H9 (cell line): Measurements from ENCODE around the gene GPR146. TPM values are rescaled to one million over a fixed set of nuclear protein-coding genes. Genes with fewer than 3 reads are reported as not detected.

Experiments used
- DNase-seq: peaks from one replicate; pipeline ENCODE4 v3.0.0-alpha.2; 2017
- H2AFZ ChIP-seq: one replicate; pipeline ENCODE4 v1.6.1; 2013; ENCODE audit warnings: mild to moderate bottlenecking, low read length, control low read depth, moderate library complexity
- H2AK5ac ChIP-seq: 2 replicates; pipeline ENCODE4 v1.6.1; 2013; ENCODE audit warnings: low read length, control low read depth, mixed read lengths; ENCODE audit not compliant: insufficient read length
- H2BK120ac ChIP-seq: one replicate; pipeline ENCODE4 v1.6.1; 2013; ENCODE audit warnings: low read depth, mild to moderate bottlenecking, low read length, control low read depth, inconsistent platforms; ENCODE audit not compliant: poor library complexity, severe bottlenecking
- H2BK12ac ChIP-seq: 2 replicates; pipeline ENCODE4 v1.6.1; 2013; ENCODE audit warnings: low read length, control low read depth, mixed read lengths, low read depth; ENCODE audit not compliant: insufficient read length
- H2BK15ac ChIP-seq: 2 replicates; pipeline ENCODE4 v1.6.1; 2013; ENCODE audit warnings: low read depth, low read length, control low read depth
- H2BK20ac ChIP-seq: one replicate; pipeline ENCODE4 v1.6.1; 2013; ENCODE audit warnings: low read depth, mild to moderate bottlenecking, low read length, control low read depth, inconsistent platforms; ENCODE audit not compliant: poor library complexity, severe bottlenecking
- H2BK5ac ChIP-seq: 2 replicates; pipeline ENCODE4 v1.6.1; 2013; ENCODE audit warnings: low read length, control low read depth, mixed read lengths; ENCODE audit not compliant: insufficient read length
- H3K14ac ChIP-seq: 2 replicates; pipeline ENCODE4 v1.6.1; 2013; ENCODE audit warnings: low read length, control low read depth; ENCODE audit not compliant: insufficient read depth
- H3K18ac ChIP-seq: 2 replicates; pipeline ENCODE4 v1.6.1; 2013; ENCODE audit warnings: low read depth, mild to moderate bottlenecking, mixed read lengths, low read length, control low read depth; ENCODE audit not compliant: insufficient read length
- H3K23ac ChIP-seq: 2 replicates; pipeline ENCODE4 v1.6.1; 2013; ENCODE audit warnings: low read length, control low read depth, mixed read lengths, low read depth; ENCODE audit not compliant: insufficient read length
- H3K23me2 ChIP-seq: 2 replicates; pipeline ENCODE4 v1.6.1; 2013; ENCODE audit warnings: low read depth, mild to moderate bottlenecking, mixed read lengths, low read length, control low read depth; ENCODE audit not compliant: insufficient read length, poor library complexity, severe bottlenecking
- H3K27ac ChIP-seq: 2 replicates; pipeline ENCODE4 v1.5.1; 2013; ENCODE audit warnings: low read length, control low read depth, mixed read lengths, low read depth; ENCODE audit not compliant: insufficient read length
- H3K27me3 ChIP-seq: 2 replicates; pipeline ENCODE4 v1.6.1; 2013; ENCODE audit warnings: low read length, control low read depth, inconsistent platforms; ENCODE audit not compliant: insufficient read depth
- H3K4ac ChIP-seq: 2 replicates; pipeline ENCODE4 v1.6.1; 2013; ENCODE audit warnings: low read depth, mild to moderate bottlenecking, control low read depth, inconsistent platforms, low read length, moderate library complexity
- H3K4me1 ChIP-seq: 2 replicates; pipeline ENCODE4 v1.6.1; 2013; ENCODE audit warnings: low read length, control low read depth, inconsistent platforms; ENCODE audit not compliant: insufficient read depth
- H3K4me2 ChIP-seq: 2 replicates; pipeline ENCODE4 v1.6.1; 2013; ENCODE audit warnings: low read length, control low read depth, mixed read lengths; ENCODE audit not compliant: insufficient read length, insufficient read depth
- H3K56ac ChIP-seq: 2 replicates; pipeline ENCODE4 v1.6.1; 2013; ENCODE audit warnings: low read depth, mild to moderate bottlenecking, mixed read lengths, low read length, control low read depth; ENCODE audit not compliant: insufficient read length
- H3K79me1 ChIP-seq: 2 replicates; pipeline ENCODE4 v1.6.1; 2013; ENCODE audit warnings: low read depth, mild to moderate bottlenecking, moderate library complexity, low read length, control low read depth, inconsistent platforms; ENCODE audit not compliant: insufficient read depth, poor library complexity, severe bottlenecking
- H3K79me2 ChIP-seq: 2 replicates; pipeline ENCODE4 v1.6.1; 2013; ENCODE audit warnings: low read length, control low read depth, inconsistent platforms; ENCODE audit not compliant: insufficient read depth
- H3K9ac ChIP-seq: 2 replicates; pipeline ENCODE4 v1.6.1; 2013; ENCODE audit warnings: low read length, control low read depth, mixed read lengths; ENCODE audit not compliant: insufficient read length; ENCODE audit errors: extremely low read depth
- H3K9me3 ChIP-seq: one replicate; pipeline ENCODE4 v1.6.1; 2013; ENCODE audit warnings: low read depth, low read length, inconsistent platforms; ENCODE audit not compliant: control insufficient read depth
- H3T11ph ChIP-seq: one replicate; pipeline ENCODE4 v1.6.1; 2013; ENCODE audit warnings: mild to moderate bottlenecking, low read length, control low read depth, inconsistent platforms
- H4K20me1 ChIP-seq: one replicate; pipeline ENCODE4 v1.6.1; 2013; ENCODE audit not compliant: control insufficient read depth, insufficient read length, insufficient read depth
- H4K5ac ChIP-seq: 2 replicates; pipeline ENCODE4 v1.6.1; 2013; ENCODE audit warnings: low read depth, mild to moderate bottlenecking, mixed read lengths, low read length, control low read depth; ENCODE audit not compliant: insufficient read length
- H4K8ac ChIP-seq: replicated peaks from 2 replicates; pipeline ENCODE4 v1.6.1; 2013; ENCODE audit warnings: low read length, control low read depth, mixed read lengths, low read depth; ENCODE audit not compliant: insufficient read length
- H4K91ac ChIP-seq: 2 replicates; pipeline ENCODE4 v1.6.1; 2013; ENCODE audit warnings: low read depth, mild to moderate bottlenecking, moderate library complexity, mixed read lengths, low read length, control low read depth; ENCODE audit not compliant: insufficient read length
- H3K27ac Mint-ChIP-seq, 3 experiments: 2 replicates in 2 of 3; 3 replicates in 1 of 3; pipeline ENCODE4 v1.8.0; 2020 to 2021; ENCODE audit warnings: mixed read lengths in 3 of 3, mild to moderate bottlenecking in 1 of 3, moderate library complexity in 1 of 3
- H3K27me3 Mint-ChIP-seq: 2 replicates; pipeline ENCODE4 v1.8.0; 2021; ENCODE audit warnings: low read depth, mild to moderate bottlenecking, moderate library complexity, mixed read lengths
- H3K36me3 Mint-ChIP-seq, 3 experiments: 2 replicates in 2 of 3; 3 replicates in 1 of 3; pipeline ENCODE4 v1.8.0; 2020 to 2021; ENCODE audit warnings: low read depth in 3 of 3, mixed read lengths in 3 of 3; ENCODE audit not compliant: insufficient read depth in 1 of 3
- H3K4me1 Mint-ChIP-seq, 2 experiments: 2 replicates each; pipeline ENCODE4 v1.8.0; 2020; ENCODE audit warnings: mixed read lengths in 2 of 2
- H3K4me3 Mint-ChIP-seq, 2 experiments: 2 replicates in 1 of 2; 3 replicates in 1 of 2; pipeline ENCODE4 v1.8.0; 2020 to 2021; ENCODE audit warnings: mild to moderate bottlenecking in 2 of 2, mixed read lengths in 2 of 2, moderate library complexity in 1 of 2
- H3K9me3 Mint-ChIP-seq, 2 experiments: 2 replicates in 1 of 2; 3 replicates in 1 of 2; pipeline ENCODE4 v1.8.0; 2020; ENCODE audit warnings: mild to moderate bottlenecking in 2 of 2, mixed read lengths in 2 of 2, moderate library complexity in 1 of 2
- WGBS: extraction: QIAGEN DNeasy Blood & Tissue Kit; methylation state at CpG from one replicate; pipeline ENCODE4 v1.1.7; 2013; ENCODE audit warnings: missing lambda C conversion rate, low lambda C conversion rate, mixed read lengths; ENCODE audit not compliant: insufficient read length; ENCODE audit errors: extremely low coverage; 5-methylcytosine and 5-hydroxymethylcytosine counted together
- total RNA-seq: library from RNA; stranded (reverse); gene quantifications from 2 replicates; pipeline ENCODE4 v1.2.1, GENCODE V29; 2021
- TF ChIP-seq, protein P1 (sequence below): fragments of 200-600 bp; sonication (generic); conservative IDR thresholded peaks from 3 replicates; pipeline ENCODE4 v1.8.0; 2021; ENCODE audit warnings: antibody characterized with exemption, mild to moderate bottlenecking

Gene GPR146
- total RNA-seq, 1 experiment from 2014 or later: 1.4 TPM

DNA sequence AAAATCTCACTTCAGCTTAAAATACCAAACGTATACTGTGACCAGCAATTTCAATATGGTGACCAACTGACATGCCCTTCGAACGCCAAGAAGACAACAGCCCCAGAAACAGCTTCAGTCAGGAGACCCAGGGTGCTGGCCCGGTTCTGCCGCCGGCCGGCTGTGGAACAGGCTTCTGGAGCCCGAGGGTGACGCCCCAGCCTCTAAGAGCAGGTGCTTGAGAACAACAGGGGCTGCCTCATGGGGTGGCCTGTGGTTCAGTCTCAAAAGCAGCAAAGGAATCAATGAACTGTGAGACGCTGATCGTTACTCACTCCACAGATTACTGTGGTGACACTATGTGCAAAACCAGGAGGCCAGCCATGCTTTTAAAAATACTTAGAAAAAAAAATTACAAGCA is 60.8 kb downstream of the GPR146 start:
- no peak for DNase-seq
- H3K18ac ChIP-seq: no peak overlapping the region
- no peak overlapping the region for H2BK12ac ChIP-seq
- no peak overlapping the region for H2AK5ac ChIP-seq
- no peaks in the 10 kb centered on the region for H3K27me3 ChIP-seq
- no peaks in the 10 kb centered on the region for H4K20me1 ChIP-seq
- peaks cover 1% of the 10 kb centered on the region; the same call in 1 of the 2 replicates for H3K79me2 ChIP-seq
- H2AFZ ChIP-seq: no peak overlapping the region
- no peaks in the 10 kb centered on the region for H3K4me1 ChIP-seq
- no peak overlapping the region for H2BK15ac ChIP-seq
- Mint-ChIP-seq H3K36me3 (no peaks in the 10 kb centered on the region; a peak in 1 of 7 replicates), H3K27me3 (no peaks in the 10 kb centered on the region), H3K9me3 (no peaks in the 10 kb centered on the region), H3K27ac (no peak overlapping the region), H3K4me1 (no peaks in the 10 kb centered on the region), H3K4me3 (no peak overlapping the region)
- TF ChIP-seq, protein P1, sequence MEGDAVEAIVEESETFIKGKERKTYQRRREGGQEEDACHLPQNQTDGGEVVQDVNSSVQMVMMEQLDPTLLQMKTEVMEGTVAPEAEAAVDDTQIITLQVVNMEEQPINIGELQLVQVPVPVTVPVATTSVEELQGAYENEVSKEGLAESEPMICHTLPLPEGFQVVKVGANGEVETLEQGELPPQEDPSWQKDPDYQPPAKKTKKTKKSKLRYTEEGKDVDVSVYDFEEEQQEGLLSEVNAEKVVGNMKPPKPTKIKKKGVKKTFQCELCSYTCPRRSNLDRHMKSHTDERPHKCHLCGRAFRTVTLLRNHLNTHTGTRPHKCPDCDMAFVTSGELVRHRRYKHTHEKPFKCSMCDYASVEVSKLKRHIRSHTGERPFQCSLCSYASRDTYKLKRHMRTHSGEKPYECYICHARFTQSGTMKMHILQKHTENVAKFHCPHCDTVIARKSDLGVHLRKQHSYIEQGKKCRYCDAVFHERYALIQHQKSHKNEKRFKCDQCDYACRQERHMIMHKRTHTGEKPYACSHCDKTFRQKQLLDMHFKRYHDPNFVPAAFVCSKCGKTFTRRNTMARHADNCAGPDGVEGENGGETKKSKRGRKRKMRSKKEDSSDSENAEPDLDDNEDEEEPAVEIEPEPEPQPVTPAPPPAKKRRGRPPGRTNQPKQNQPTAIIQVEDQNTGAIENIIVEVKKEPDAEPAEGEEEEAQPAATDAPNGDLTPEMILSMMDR: no peak
- no peak overlapping the region for H2BK20ac ChIP-seq
- no peak overlapping the region for H3K4me2 ChIP-seq
- H3K9ac ChIP-seq: no peak overlapping the region
- no peak overlapping the region for H4K5ac ChIP-seq
- H3K23ac ChIP-seq: no peak overlapping the region
- H2BK120ac ChIP-seq: no peak overlapping the region
- no peak overlapping the region for H3K14ac ChIP-seq
- no peak overlapping the region for H3K56ac ChIP-seq
- H3T11ph ChIP-seq: no peak overlapping the region
- H2BK5ac ChIP-seq: no peak overlapping the region
- no peak overlapping the region for H4K8ac ChIP-seq
- H3K23me2 ChIP-seq: no peaks in the 10 kb centered on the region
- no peak overlapping the region for H3K27ac ChIP-seq
- H3K4ac ChIP-seq: no peak overlapping the region
- H3K9me3 ChIP-seq: no peaks in the 10 kb centered on the region
- peaks cover 2% of the 10 kb centered on the region for H3K79me1 ChIP-seq
- no CpG with 5 or more reads among the region's 11 CpGs for WGBS
- H4K91ac ChIP-seq: no peak overlapping the region
